HFFc6 (cell line): Measurements from ENCODE around the gene RND3. TPM values are rescaled to one million over a fixed set of nuclear protein-coding genes. Genes with fewer than 3 reads are reported as not detected.

Source experiments
- DNase-seq: peaks from one replicate; pipeline ENCODE4 v3.0.0-alpha.2; 2018
- H3K27ac Mint-ChIP-seq: 2 replicates; pipeline ENCODE4 v1.8.0; 2020; ENCODE audit warnings: mild to moderate bottlenecking, mixed read lengths
- H3K27me3 Mint-ChIP-seq: 2 replicates; pipeline ENCODE4 v1.8.0; 2021; ENCODE audit warnings: mild to moderate bottlenecking, moderate library complexity, mixed read lengths; ENCODE audit not compliant: insufficient read depth
- H3K36me3 Mint-ChIP-seq: 2 replicates; pipeline ENCODE4 v1.8.0; 2021; ENCODE audit warnings: low read depth, mixed read lengths
- H3K4me1 Mint-ChIP-seq: 2 replicates; pipeline ENCODE4 v1.8.0; 2020; ENCODE audit warnings: low read depth, mixed read lengths
- H3K4me3 Mint-ChIP-seq: 2 replicates; pipeline ENCODE4 v1.8.0; 2020; ENCODE audit warnings: mild to moderate bottlenecking, moderate library complexity, mixed read lengths
- H3K9me3 Mint-ChIP-seq: 2 replicates; pipeline ENCODE4 v1.8.0; 2020; ENCODE audit warnings: mild to moderate bottlenecking, mixed read lengths
- total RNA-seq, 6 experiments: library from RNA; stranded (reverse); fragmentation: NEBNext Ultra II Directional; extraction: Animal tissue kit (Norgen Biotek cat#: 25700); gene quantifications; 2 replicates in 1 of 6; 3 replicates in 5 of 6; pipeline ENCODE4 v1.2.3, GENCODE V29; 2021
- TF ChIP-seq, protein P1 (sequence below): fragments of 200-600 bp; sonication (generic); IDR thresholded peaks from 2 replicates; pipeline ENCODE4 v1.5.0; 2021; ENCODE audit warnings: antibody characterized with exemption, mild to moderate bottlenecking

The RND3 gene
- total RNA-seq, 6 experiments from 2014 or later, result 365 to 525 (median 438) TPM

DNA sequence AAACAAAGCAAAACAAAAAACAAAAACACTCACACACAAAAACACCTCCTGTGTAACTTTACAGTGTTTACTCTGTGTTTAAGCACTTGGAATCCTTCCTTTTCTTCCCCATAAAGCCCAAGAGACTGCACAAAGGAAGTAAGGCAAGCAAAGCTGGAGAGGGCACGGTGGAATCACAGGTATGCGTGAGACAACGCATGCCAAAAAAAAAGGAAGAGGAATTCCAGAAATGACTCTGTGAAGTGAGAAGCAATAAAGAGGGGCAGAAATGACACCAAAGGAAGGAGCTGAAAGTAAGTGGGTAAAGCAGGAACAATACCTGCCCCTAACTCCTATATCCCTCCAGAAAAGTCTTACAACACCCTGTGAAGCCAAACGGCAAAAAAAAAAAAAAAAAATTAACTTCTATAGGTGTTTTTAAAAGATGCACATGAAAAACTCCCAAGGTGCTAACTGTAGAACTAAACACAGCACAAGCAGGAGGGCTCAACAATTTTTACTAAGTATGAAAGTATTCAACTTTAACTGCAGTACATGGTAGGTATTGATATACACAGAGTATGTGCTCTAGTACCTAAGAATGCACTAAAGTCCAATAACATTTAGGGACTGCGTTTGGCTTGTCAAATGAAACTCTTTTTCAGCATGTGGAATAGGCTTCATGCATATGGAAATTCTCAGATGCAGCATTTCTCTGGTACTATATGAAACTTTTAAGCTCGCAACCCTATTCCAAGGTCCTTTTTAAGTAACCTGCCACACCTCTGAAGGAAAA lies 9.1 kb downstream of the RND3 start:
- Mint-ChIP-seq H3K4me3 (peak overlapping the region; percentile 98), H3K36me3 (peaks cover 97% of the 10 kb centered on the region), H3K4me1 (peaks cover 100% of the 10 kb centered on the region), H3K9me3 (peaks cover 23% of the 10 kb centered on the region), H3K27me3 (peaks cover 73% of the 10 kb centered on the region), H3K27ac (peak overlapping the region; percentile 99)
- DNase-seq, result no peak
- TF ChIP-seq, protein P1, sequence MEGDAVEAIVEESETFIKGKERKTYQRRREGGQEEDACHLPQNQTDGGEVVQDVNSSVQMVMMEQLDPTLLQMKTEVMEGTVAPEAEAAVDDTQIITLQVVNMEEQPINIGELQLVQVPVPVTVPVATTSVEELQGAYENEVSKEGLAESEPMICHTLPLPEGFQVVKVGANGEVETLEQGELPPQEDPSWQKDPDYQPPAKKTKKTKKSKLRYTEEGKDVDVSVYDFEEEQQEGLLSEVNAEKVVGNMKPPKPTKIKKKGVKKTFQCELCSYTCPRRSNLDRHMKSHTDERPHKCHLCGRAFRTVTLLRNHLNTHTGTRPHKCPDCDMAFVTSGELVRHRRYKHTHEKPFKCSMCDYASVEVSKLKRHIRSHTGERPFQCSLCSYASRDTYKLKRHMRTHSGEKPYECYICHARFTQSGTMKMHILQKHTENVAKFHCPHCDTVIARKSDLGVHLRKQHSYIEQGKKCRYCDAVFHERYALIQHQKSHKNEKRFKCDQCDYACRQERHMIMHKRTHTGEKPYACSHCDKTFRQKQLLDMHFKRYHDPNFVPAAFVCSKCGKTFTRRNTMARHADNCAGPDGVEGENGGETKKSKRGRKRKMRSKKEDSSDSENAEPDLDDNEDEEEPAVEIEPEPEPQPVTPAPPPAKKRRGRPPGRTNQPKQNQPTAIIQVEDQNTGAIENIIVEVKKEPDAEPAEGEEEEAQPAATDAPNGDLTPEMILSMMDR, result no peak

DNA sequence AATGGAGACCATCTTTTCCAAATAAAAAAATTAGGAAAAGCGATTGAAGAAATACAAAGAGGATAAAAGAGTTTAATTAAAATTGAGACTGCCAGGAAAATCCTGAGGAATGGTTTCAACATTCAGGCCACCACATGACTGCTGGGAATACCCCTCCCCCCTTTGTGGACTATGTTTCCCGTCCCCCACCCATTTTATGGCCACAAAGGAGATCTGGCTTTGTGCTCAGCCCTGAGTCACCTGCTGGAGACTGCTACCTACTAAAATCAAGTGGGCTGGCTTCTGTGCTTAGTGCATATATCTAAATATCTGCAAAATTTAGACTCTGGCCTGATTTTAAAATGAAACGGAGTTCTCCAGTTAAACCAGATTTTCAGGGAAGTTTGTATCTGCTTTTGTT lies 10.1 kb downstream of the RND3 start:
- Mint-ChIP-seq H3K27ac (peak overlapping the region; percentile 99), H3K9me3 (peaks cover 23% of the 10 kb centered on the region; the same call in 1 of the 2 replicates), H3K36me3 (peaks cover 96% of the 10 kb centered on the region), H3K4me1 (peaks cover 100% of the 10 kb centered on the region), H3K27me3 (peaks cover 63% of the 10 kb centered on the region), H3K4me3 (peak overlapping the region; percentile 98)
- TF ChIP-seq, protein P1, result no peak
- DNase-seq, result no peak

DNA sequence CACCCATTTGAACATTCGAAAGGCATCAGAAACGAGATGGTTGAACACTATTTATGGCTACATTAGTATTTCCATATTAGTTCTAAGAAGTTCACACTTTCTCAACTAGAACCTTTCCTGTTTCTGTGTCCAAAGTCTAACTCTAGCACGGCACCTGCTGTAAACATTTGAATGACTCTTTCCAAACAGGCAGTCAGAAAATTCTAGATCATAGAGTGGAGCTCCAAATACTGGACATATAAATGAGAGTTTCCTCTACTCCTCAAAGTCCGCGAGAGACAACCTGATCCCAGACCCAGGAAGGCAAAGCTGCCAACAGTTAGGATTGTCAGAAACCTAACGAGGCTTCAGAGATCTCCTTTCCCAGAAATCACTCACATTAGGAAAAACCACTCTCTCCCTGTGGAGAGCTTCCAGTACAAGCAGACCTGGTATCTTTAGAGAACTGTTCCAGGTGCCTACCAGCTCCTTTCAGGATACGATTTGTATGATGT lies 10.6 kb downstream of the RND3 start:
- Mint-ChIP-seq H3K9me3 (peaks cover 23% of the 10 kb centered on the region; the same call in 1 of the 2 replicates), H3K27ac (peak overlapping the region; percentile 99), H3K4me3 (peak overlapping the region; percentile 98), H3K4me1 (peaks cover 100% of the 10 kb centered on the region), H3K27me3 (peaks cover 62% of the 10 kb centered on the region), H3K36me3 (peaks cover 96% of the 10 kb centered on the region)
- no peak for DNase-seq
- TF ChIP-seq, protein P1, result no peak

DNA sequence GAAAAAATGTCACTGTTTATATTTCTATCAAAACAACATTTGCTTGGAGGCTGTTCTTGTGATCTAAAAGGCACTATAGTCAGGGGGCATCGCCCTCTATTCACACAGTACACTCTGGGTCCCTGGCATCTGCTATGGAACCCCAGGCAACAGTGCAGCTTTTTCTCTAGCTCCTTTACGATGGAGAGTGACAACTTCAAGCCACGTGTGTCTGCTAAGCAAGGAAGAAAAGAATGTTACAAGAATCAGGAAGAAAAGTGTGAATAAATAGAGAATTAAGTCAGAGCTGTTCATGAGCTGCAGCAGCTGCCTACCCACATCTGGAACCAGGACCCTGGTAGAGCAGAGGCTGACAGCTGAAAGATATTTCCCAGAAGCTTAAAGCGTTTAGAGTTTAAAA lies 11.2 kb downstream of the RND3 start:
- Mint-ChIP-seq H3K4me1 (peaks cover 100% of the 10 kb centered on the region), H3K27me3 (peaks cover 61% of the 10 kb centered on the region), H3K9me3 (peaks cover 21% of the 10 kb centered on the region; the same call in 1 of the 2 replicates), H3K36me3 (peaks cover 96% of the 10 kb centered on the region), H3K27ac (peak overlapping the region; percentile 99), H3K4me3 (peak overlapping the region; percentile 98)
- TF ChIP-seq, protein P1, result no peak
- no peak for DNase-seq

DNA sequence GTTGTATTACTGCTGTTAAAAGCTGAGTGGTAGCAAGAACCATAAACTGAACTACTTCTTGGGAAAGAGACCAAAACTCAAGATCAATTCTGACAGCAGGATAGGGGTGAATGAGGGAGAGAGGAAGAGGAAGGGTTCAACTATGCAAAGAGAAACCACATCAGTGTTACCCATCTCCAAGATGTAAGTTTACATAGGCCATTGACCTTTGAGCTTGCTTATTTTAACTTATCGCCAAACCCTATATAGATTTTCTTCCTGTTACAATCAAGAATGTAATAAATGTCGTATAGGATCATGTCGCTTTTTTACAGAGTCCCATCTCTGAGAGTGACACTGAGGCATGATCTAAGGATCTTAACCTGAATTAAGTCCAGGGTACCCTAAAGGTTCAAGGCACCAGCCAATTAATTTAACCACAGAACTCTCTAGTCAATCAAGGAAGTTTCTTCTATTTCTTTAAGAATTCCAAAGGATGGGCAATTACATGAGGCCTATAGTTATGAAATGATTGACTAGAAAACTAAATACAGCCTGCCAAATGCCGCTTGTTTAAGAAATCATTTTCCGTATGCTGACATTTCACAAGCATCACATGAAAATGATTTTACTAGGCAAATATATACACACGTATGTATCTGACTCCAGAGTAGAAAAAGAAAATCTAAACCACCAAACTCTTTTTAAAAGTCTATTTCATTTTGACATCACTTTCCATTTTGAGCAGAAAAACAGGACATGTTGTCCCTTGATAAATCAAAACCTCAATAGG lies 11.8 kb downstream of the RND3 start:
- H3K9me3 Mint-ChIP-seq, result peaks cover 16% of the 10 kb centered on the region
- H3K4me3 Mint-ChIP-seq, result peak overlapping the region; percentile 98
- H3K27me3 Mint-ChIP-seq, result peaks cover 61% of the 10 kb centered on the region
- peak overlapping the region; percentile 99 for H3K27ac Mint-ChIP-seq
- peaks cover 100% of the 10 kb centered on the region for H3K4me1 Mint-ChIP-seq
- DNase-seq, result no peak
- TF ChIP-seq, protein P1, result no peak
- H3K36me3 Mint-ChIP-seq, result peaks cover 96% of the 10 kb centered on the region
